GM12878 (cell line): ENCODE data around the gene MACROD2. TPM values are rescaled to one million over a fixed set of nuclear protein-coding genes. Genes with fewer than 3 reads are reported as not detected.

ENCODE experiments used
- ATAC-seq: fragments of 200-7000 bp; cut with Tn5 transposase; 3 replicates; pipeline ENCODE4 v1.9.1; 2020; ENCODE audit warnings: mild to moderate bottlenecking, moderate library complexity
- BruUV-seq: library from RNA; stranded (reverse); fragments of 400-500 nt; replicated peaks from 2 replicates; lab custom pipeline; 2021; lab: Mats Ljungman, UMichigan
- CTCF ChIA-PET: fragments of 300-600 bp; sonication (Branson Sonifier 250); formaldehyde crosslinking; extraction: SDS; loops from one replicate; lab custom pipeline; 2021; ENCODE audit warnings: inconsistent platforms; lab: Yijun Ruan, JAX
- POLR2A ChIA-PET: fragments of 350-600 bp; formaldehyde crosslinking; extraction: SDS; loops from one replicate; lab custom pipeline; 2021; ENCODE audit warnings: inconsistent platforms; lab: Charles Lee
- RAD21 ChIA-PET: fragments of 300-600 bp; sonication (Branson Sonifier 250); formaldehyde crosslinking; loops from one replicate; lab custom pipeline; 2023; ENCODE audit warnings: antibody characterized with exemption; ENCODE audit not compliant: unreplicated experiment; lab: Charles Lee
- SMC1A ChIA-PET: fragments of 300-600 bp; sonication (Branson Sonifier 250); formaldehyde crosslinking; loops from one replicate; lab custom pipeline; 2023; ENCODE audit not compliant: unreplicated experiment, uncharacterized antibody; lab: Charles Lee
- DNase-seq: peaks from one replicate; pipeline ENCODE4 v3.0.0-alpha.2; 2011; ENCODE audit warnings: low read depth, low spot score
- FAIRE-seq: peaks from 3 replicates; lab custom pipeline; 2011; peaks lifted over from hg19 to GRCh38; lab: Jason Lieb, UNC
- H2AFZ ChIP-seq: 2 replicates; pipeline ENCODE4 v1.6.0; 2011; ENCODE audit warnings: low read depth, low read length, control low read depth; ENCODE audit not compliant: control insufficient read depth
- H3K27ac ChIP-seq: 2 replicates; pipeline ENCODE4 v1.5.1; 2011; ENCODE audit warnings: control low read depth; ENCODE audit not compliant: control insufficient read depth, insufficient read depth
- H3K27me3 ChIP-seq, 2 experiments: replicated peaks in 1 of 2; 2 replicates each; pipeline versions ENCODE4 v1.6.0 to v1.6.1; 2011; ENCODE audit warnings: low read length in 1 of 2; ENCODE audit not compliant: control insufficient read depth in 2 of 2, insufficient read depth in 2 of 2
- H3K36me3 ChIP-seq, 2 experiments: 2 replicates each; pipeline ENCODE4 v1.5.1; 2011; ENCODE audit warnings: low read length in 1 of 2; ENCODE audit not compliant: control insufficient read depth in 2 of 2, insufficient read depth in 2 of 2
- H3K4me1 ChIP-seq: 2 replicates; pipeline ENCODE4 v1.6.1; 2011; ENCODE audit warnings: mild to moderate bottlenecking, low read length, moderate library complexity, mixed read lengths; ENCODE audit not compliant: control insufficient read depth, insufficient read depth
- H3K4me2 ChIP-seq: 2 replicates; pipeline ENCODE4 v1.6.0; 2011; ENCODE audit warnings: control low read depth; ENCODE audit not compliant: control insufficient read depth, insufficient read depth
- H3K4me3 ChIP-seq: fragments of 200-600 bp; sonication (generic); 2 replicates; pipeline ENCODE4 v1.5.1; 2016
- H3K79me2 ChIP-seq: 2 replicates; pipeline ENCODE4 v1.6.0; 2011; ENCODE audit warnings: low read length; ENCODE audit not compliant: control insufficient read depth, insufficient read depth
- H3K9ac ChIP-seq: 2 replicates; pipeline ENCODE4 v1.8.0; 2011; ENCODE audit warnings: low read length, control low read depth, mixed read lengths; ENCODE audit not compliant: control insufficient read depth, insufficient read depth
- H3K9me3 ChIP-seq: replicated peaks from 3 replicates; pipeline ENCODE4 v1.5.1; 2011; ENCODE audit warnings: mild to moderate bottlenecking, low read length; ENCODE audit not compliant: control insufficient read depth, insufficient read depth
- H4K20me1 ChIP-seq: 2 replicates; pipeline ENCODE4 v1.6.0; 2011; ENCODE audit not compliant: control insufficient read depth, insufficient read depth
- ATF7 ChIP-seq: fragments of 450-650 bp; IDR thresholded peaks from 2 replicates; pipeline ENCODE4 v1.6.1; 2016; ENCODE audit warnings: low read depth, mild to moderate bottlenecking
- CBX5 ChIP-seq: sonication (generic); IDR thresholded peaks from 2 replicates; pipeline ENCODE4 v1.6.1; 2016; ENCODE audit warnings: low read depth, moderate library complexity, mild to moderate bottlenecking, inconsistent platforms
- EED ChIP-seq: sonication (generic); IDR thresholded peaks from 2 replicates; pipeline ENCODE4 v1.6.1; 2016; ENCODE audit warnings: antibody characterized with exemption, low read depth
- FOXK2 ChIP-seq: fragments of 450-650 bp; IDR thresholded peaks from 2 replicates; pipeline ENCODE4 v1.6.1; 2017; ENCODE audit warnings: mild to moderate bottlenecking, moderate library complexity
- HDGF ChIP-seq: fragments of 450-650 bp; IDR thresholded peaks from 2 replicates; pipeline ENCODE4 v1.6.1; 2016; ENCODE audit warnings: antibody characterized with exemption
- MYB ChIP-seq: fragments of 150-350 bp; IDR thresholded peaks from 2 replicates; pipeline ENCODE4 v1.6.1; 2014; ENCODE audit warnings: mild to moderate bottlenecking, low read depth, low read length, borderline replicate concordance
- PAX8 ChIP-seq: fragments of 450-650 bp; IDR thresholded peaks from 2 replicates; pipeline ENCODE4 v1.6.1; 2017; ENCODE audit warnings: mild to moderate bottlenecking, moderate library complexity
- POLR2A ChIP-seq: IDR thresholded peaks from 2 replicates; pipeline ENCODE4 v1.6.1; 2011; ENCODE audit warnings: low read depth, mild to moderate bottlenecking, low read length
- RUNX3 ChIP-seq: IDR thresholded peaks from 2 replicates; pipeline ENCODE4 v1.6.1; 2012; ENCODE audit warnings: low read length, inconsistent platforms
- SMARCA5 ChIP-seq: fragments of 450-650 bp; IDR thresholded peaks from 2 replicates; pipeline ENCODE4 v1.6.1; 2017; ENCODE audit warnings: mild to moderate bottlenecking
- SPI1 ChIP-seq: IDR thresholded peaks from 2 replicates; pipeline ENCODE4 v1.6.1; 2011; ENCODE audit warnings: low read depth, mild to moderate bottlenecking, low read length, moderate library complexity, borderline replicate concordance; ENCODE audit not compliant: insufficient read depth
- SUZ12 ChIP-seq: fragments of 200-600 bp; sonication (generic); IDR thresholded peaks from one replicate; pipeline ENCODE4 v1.6.1; 2018; ENCODE audit warnings: antibody characterized with exemption, mild to moderate bottlenecking; ENCODE audit not compliant: unreplicated experiment
- TAF1 ChIP-seq: IDR thresholded peaks from 2 replicates; pipeline ENCODE4 v1.6.1; 2011; ENCODE audit warnings: mild to moderate bottlenecking, low read depth, low read length, borderline replicate concordance
- ZBED1 ChIP-seq: IDR thresholded peaks from 2 replicates; pipeline ENCODE4 v1.6.1; 2016; ENCODE audit warnings: borderline replicate concordance
- ZNF384 ChIP-seq: IDR thresholded peaks from 2 replicates; pipeline ENCODE4 v1.6.1; 2012; ENCODE audit warnings: low read depth, mild to moderate bottlenecking, low read length, improper control_type of control experiment, borderline replicate concordance
- WGBS: methylation state at CpG from one replicate; pipeline ENCODE4 v1.1.6; 2016; ENCODE audit warnings: low lambda C conversion rate; ENCODE audit not compliant: insufficient replicate concordance, insufficient coverage; ENCODE audit errors: missing lambda C conversion rate; 5-methylcytosine and 5-hydroxymethylcytosine counted together
- in situ Hi-C: fragments of 300-500 bp; cut with MboI; formaldehyde crosslinking; loops from 9 replicates; pipeline ENCODE4 v1.14.3; 2018; ENCODE audit warnings: mixed read lengths
- intact Hi-C: fragments of 100-400 bp; cut with micrococcal nuclease; formaldehyde crosslinking; loops from one replicate; pipeline ENCODE4 v1.14.2; 2022; ENCODE audit not compliant: unreplicated experiment
- polyA plus RNA-seq, 11 experiments: library from polyadenylated mRNA; depleted of rRNA in 4 of 11; unstranded in 6 of 11; stranded (reverse) in 5 of 11; fragments of >200 nt; fragmentation: Nextera tagmentation in 4 of 11; fragmentation: Illumina TruSeq in 1 of 11; extraction: Ambion mirVana in 4 of 11; extraction: Trizol in 1 of 11; gene quantifications; 1 replicate in 1 of 11; 2 replicates in 10 of 11; pipeline versions ENCODE4 v1.2.1 to v1.2.3, GENCODE V29; 2011 to 2016; ENCODE audit warnings: inconsistent platforms in 2 of 11, missing spikeins in 2 of 11, low read depth in 1 of 11
- total RNA-seq, 4 experiments: library from RNA; depleted of rRNA in 3 of 4; stranded (reverse); fragments of >200 nt in 3 of 4; fragmentation: Illumina TruSeq in 1 of 4; extraction: Trizol in 1 of 4; gene quantifications; 2 replicates each; pipeline versions ENCODE4 v1.2.1 to v1.2.3, GENCODE V29; 2013 to 2021
- TF ChIP-seq, protein P1 (sequence below): IDR thresholded peaks from 2 replicates; pipeline ENCODE4 v1.6.1; 2011; ENCODE audit warnings: borderline replicate concordance, low read depth, mild to moderate bottlenecking, moderate library complexity, mixed read lengths, low read length; ENCODE audit not compliant: insufficient read depth; ENCODE audit errors: extremely low read length
- TF ChIP-seq, protein P2 (sequence below): fragments of 450-650 bp; IDR thresholded peaks from 2 replicates; pipeline ENCODE4 v1.6.1; 2016; ENCODE audit warnings: mild to moderate bottlenecking, moderate library complexity, borderline replicate concordance

Gene MACROD2
- total and polyA plus RNA-seq, 10 of the 15 experiments (the other 5 are each of a cell fraction or from before 2014, with no cell fraction given) = 1.1 to 21.5 (median 2.2) TPM

DNA sequence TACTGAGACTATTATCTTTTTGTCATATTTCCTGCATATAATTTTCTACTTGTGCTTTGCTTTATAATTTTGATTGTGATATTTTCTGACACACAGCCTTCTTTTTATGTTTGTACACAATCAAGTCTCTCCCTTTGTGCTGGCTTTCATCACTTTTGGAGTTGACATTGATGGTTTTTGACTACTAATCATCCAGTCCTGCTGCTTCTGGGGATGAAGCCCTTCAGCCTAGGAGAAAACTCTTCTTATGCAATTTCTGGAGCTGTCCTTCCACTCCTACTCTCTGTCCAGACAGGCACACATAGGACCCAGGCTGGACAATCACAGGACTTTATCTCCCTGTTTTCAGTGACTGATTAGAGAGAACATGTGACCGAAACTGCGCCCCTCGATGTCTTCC lies 2063.0 kb downstream of the MACROD2 start:
- in situ Hi-C loops = no loop called here
- POLR2A ChIA-PET = no interaction called here
- RAD21 ChIA-PET = no interaction called here
- H3K27ac ChIP-seq = no peak overlapping the region
- intact Hi-C loops = no loop called here
- H3K4me2 ChIP-seq = no peak overlapping the region
- no peaks in the 10 kb centered on the region for H3K36me3 ChIP-seq
- H2AFZ ChIP-seq = no peak overlapping the region
- no peak overlapping the region for H3K4me3 ChIP-seq
- no peak overlapping the region for H3K9ac ChIP-seq
- BruUV-seq = no TSS peak
- no peak for DNase-seq
- no peaks in the 10 kb centered on the region; the same call in 2 of the 3 replicates for H3K9me3 ChIP-seq
- SMC1A ChIA-PET = no interaction called here
- H3K4me1 ChIP-seq = no peaks in the 10 kb centered on the region
- CTCF ChIA-PET = no interaction called here
- WGBS = 94% methylated on average over 3 of the region's 3 CpGs
- TF ChIP-seq CBX5 (no peak), PAX8 (no peak), RUNX3 (no peak), POLR2A (no peak), ATF7 (no peak), SPI1 (no peak), FOXK2 (no peak), ZBED1 (no peak)
- TF ChIP-seq, protein P1, sequence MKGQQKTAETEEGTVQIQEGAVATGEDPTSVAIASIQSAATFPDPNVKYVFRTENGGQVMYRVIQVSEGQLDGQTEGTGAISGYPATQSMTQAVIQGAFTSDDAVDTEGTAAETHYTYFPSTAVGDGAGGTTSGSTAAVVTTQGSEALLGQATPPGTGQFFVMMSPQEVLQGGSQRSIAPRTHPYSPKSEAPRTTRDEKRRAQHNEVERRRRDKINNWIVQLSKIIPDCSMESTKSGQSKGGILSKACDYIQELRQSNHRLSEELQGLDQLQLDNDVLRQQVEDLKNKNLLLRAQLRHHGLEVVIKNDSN = no peak
- H3K79me2 ChIP-seq = no peaks in the 10 kb centered on the region
- no peak for FAIRE-seq
- H3K27me3 ChIP-seq = no peaks in the 10 kb centered on the region
- ATAC-seq = no peak
- H4K20me1 ChIP-seq = no peaks in the 10 kb centered on the region

DNA sequence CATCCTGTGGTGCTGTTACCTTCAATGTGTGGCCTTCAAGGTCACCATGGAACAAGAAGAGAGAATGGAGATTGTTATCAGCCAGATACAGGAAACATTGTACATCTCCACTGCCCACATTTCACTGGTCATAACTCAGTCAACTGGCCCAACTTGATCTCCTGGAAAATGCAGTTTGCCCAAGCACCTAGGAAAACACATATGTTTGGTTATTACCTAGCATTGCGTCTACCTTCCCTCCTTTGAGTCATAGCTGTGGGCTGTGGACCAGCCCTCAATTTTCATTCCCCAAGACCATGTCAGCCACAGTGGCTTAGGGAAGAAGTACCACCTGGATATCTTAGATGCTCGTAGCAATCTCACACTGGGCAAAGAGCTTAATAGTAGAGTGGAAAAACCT lies 2064.5 kb downstream of the MACROD2 start:
- FAIRE-seq (no peak), ATAC-seq (no peak), DNase-seq (no peak)
- WGBS = 0% methylated on average over 2 of the region's 2 CpGs
- H3K27ac ChIP-seq = no peak overlapping the region
- H2AFZ ChIP-seq = no peak overlapping the region
- in situ Hi-C loops = no loop called here
- H3K4me2 ChIP-seq = no peak overlapping the region
- POLR2A ChIA-PET = no interaction called here
- SMC1A ChIA-PET = interaction anchor here (1.1 kb wide), 1 partner anchor 9 kb away, joined by 3 read pairs; no protein-coding TSS in a partner anchor
- no peak overlapping the region for H3K4me3 ChIP-seq
- no TSS peak for BruUV-seq
- TF ChIP-seq SMARCA5 (no peak), CBX5 (no peak), EED (no peak), MYB (no peak), SUZ12 (no peak), ZNF384 (no peak), HDGF (no peak), TAF1 (no peak)
- TF ChIP-seq, protein P2, sequence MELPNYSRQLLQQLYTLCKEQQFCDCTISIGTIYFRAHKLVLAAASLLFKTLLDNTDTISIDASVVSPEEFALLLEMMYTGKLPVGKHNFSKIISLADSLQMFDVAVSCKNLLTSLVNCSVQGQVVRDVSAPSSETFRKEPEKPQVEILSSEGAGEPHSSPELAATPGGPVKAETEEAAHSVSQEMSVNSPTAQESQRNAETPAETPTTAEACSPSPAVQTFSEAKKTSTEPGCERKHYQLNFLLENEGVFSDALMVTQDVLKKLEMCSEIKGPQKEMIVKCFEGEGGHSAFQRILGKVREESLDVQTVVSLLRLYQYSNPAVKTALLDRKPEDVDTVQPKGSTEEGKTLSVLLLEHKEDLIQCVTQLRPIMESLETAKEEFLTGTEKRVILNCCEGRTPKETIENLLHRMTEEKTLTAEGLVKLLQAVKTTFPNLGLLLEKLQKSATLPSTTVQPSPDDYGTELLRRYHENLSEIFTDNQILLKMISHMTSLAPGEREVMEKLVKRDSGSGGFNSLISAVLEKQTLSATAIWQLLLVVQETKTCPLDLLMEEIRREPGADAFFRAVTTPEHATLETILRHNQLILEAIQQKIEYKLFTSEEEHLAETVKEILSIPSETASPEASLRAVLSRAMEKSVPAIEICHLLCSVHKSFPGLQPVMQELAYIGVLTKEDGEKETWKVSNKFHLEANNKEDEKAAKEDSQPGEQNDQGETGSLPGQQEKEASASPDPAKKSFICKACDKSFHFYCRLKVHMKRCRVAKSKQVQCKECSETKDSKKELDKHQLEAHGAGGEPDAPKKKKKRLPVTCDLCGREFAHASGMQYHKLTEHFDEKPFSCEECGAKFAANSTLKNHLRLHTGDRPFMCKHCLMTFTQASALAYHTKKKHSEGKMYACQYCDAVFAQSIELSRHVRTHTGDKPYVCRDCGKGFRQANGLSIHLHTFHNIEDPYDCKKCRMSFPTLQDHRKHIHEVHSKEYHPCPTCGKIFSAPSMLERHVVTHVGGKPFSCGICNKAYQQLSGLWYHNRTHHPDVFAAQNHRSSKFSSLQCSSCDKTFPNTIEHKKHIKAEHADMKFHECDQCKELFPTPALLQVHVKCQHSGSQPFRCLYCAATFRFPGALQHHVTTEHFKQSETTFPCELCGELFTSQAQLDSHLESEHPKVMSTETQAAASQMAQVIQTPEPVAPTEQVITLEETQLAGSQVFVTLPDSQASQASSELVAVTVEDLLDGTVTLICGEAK = no peak
- H3K9me3 ChIP-seq = no peaks in the 10 kb centered on the region; the same call in 2 of the 3 replicates
- H3K36me3 ChIP-seq = no peaks in the 10 kb centered on the region
- intact Hi-C loops = no loop called here
- no peaks in the 10 kb centered on the region for H3K27me3 ChIP-seq
- H4K20me1 ChIP-seq = no peaks in the 10 kb centered on the region
- no peaks in the 10 kb centered on the region for H3K79me2 ChIP-seq
- CTCF ChIA-PET = interaction anchor here (0.7 kb wide), 1 partner anchor 9 kb away, joined by 3 read pairs; no protein-coding TSS in a partner anchor
- no peaks in the 10 kb centered on the region for H3K4me1 ChIP-seq
- no peak overlapping the region for H3K9ac ChIP-seq
- RAD21 ChIA-PET = no interaction called here
